ENCODE data around the gene ID4.

GRCh38 chr6:19836799-19837510, at the start of gene ID4:
- TF ChIP-seq CTCF (IDR thresholded peaks at IDR 0.05) (no peak), EP300 (IDR thresholded peaks at IDR 0.05; ENCODE audit: low read depth) (no peak), POLR2AphosphoS5 (IDR thresholded peaks at IDR 0.05) (peak; percentile 98)
